Natural killer cell (primary cell): ENCODE results near the gene PTPRN. TPM values are rescaled to one million over a fixed set of nuclear protein-coding genes. Genes with fewer than 3 reads are reported as not detected.

Source experiments
- ATAC-seq, 3 donors: fragments of 150-1000 bp in 2 of 3; fragments of 200-7000 bp in 1 of 3; cut with Tn5 transposase; 1 replicate in 1 of 3; 2 replicates in 2 of 3; pipeline ENCODE4 v1.10.0; 2021; ENCODE audit warnings: mild to moderate bottlenecking in 2 of 3, moderate library complexity in 2 of 3
- DNase-seq, 2 donors: peaks; one replicate each; pipeline versions ENCODE4 v3.0.0 to v3.0.0-alpha.2; 2013 to 2021; ENCODE audit warnings: mixed read lengths in 1 of 2
- H3K27ac ChIP-seq: one replicate; pipeline ENCODE4 v1.5.1; 2013; ENCODE audit warnings: mild to moderate bottlenecking, low read length
- H3K27me3 ChIP-seq: one replicate; pipeline ENCODE4 v1.6.1; 2013; ENCODE audit warnings: low read length; ENCODE audit not compliant: control insufficient read depth, insufficient read depth
- H3K36me3 ChIP-seq: one replicate; pipeline ENCODE4 v1.6.1; 2013; ENCODE audit warnings: low read length; ENCODE audit not compliant: control insufficient read depth, insufficient read depth
- H3K4me1 ChIP-seq: one replicate; pipeline ENCODE4 v1.6.1; 2013; ENCODE audit warnings: low read length; ENCODE audit not compliant: control insufficient read depth, insufficient read depth
- H3K4me3 ChIP-seq: one replicate; pipeline ENCODE4 v1.5.1; 2013; ENCODE audit warnings: low read length
- H3K9me3 ChIP-seq: one replicate; pipeline ENCODE4 v1.6.1; 2013; ENCODE audit warnings: low read length; ENCODE audit not compliant: control insufficient read depth, insufficient read depth
- H3K27ac Mint-ChIP-seq, 2 donors: one replicate each; pipeline ENCODE4 v1.8.0; 2022; ENCODE audit warnings: mild to moderate bottlenecking in 2 of 2, mixed read lengths in 2 of 2, moderate library complexity in 1 of 2
- H3K27me3 Mint-ChIP-seq, 2 donors: one replicate each; pipeline ENCODE4 v1.8.0; 2022; ENCODE audit warnings: low read depth in 2 of 2, mixed read lengths in 2 of 2
- H3K36me3 Mint-ChIP-seq: one replicate; pipeline ENCODE4 v1.8.0; 2022; ENCODE audit warnings: mixed read lengths
- H3K4me1 Mint-ChIP-seq, 2 donors: one replicate each; pipeline ENCODE4 v1.8.0; 2022; ENCODE audit warnings: mixed read lengths in 2 of 2
- H3K4me3 Mint-ChIP-seq: one replicate; pipeline ENCODE4 v1.8.0; 2022; ENCODE audit warnings: mild to moderate bottlenecking, moderate library complexity, mixed read lengths
- H3K9me3 Mint-ChIP-seq, 2 donors: one replicate each; pipeline ENCODE4 v1.8.0; 2022; ENCODE audit warnings: mixed read lengths in 2 of 2
- WGBS: methylation state at CpG from one replicate; pipeline ENCODE4 v1.1.7; 2013; ENCODE audit warnings: missing lambda C conversion rate; ENCODE audit not compliant: insufficient coverage; 5-methylcytosine and 5-hydroxymethylcytosine counted together
- intact Hi-C: fragments of 100-400 bp; cut with micrococcal nuclease; formaldehyde crosslinking; loops from one replicate; pipeline ENCODE4 v1.14.2; 2022
- total RNA-seq, 4 donors: library from RNA; stranded (reverse); fragments of 120-200 nt in 1 of 4; gene quantifications; one replicate each; pipeline versions ENCODE4 v1.2.3 to v1.2.4, GENCODE V29; 2013 to 2022
- TF ChIP-seq, protein P1 (sequence below): fragments of 200-600 bp; IDR thresholded peaks from one replicate; pipeline ENCODE4 v1.8.0; 2022; ENCODE audit warnings: antibody characterized with exemption

The PTPRN gene
- total RNA-seq, 3 donors from 2014 or later (not counting 1 experiment from before 2014, with no cell fraction given), result 0.23 to 0.35 TPM; not detected in 1

DNA sequence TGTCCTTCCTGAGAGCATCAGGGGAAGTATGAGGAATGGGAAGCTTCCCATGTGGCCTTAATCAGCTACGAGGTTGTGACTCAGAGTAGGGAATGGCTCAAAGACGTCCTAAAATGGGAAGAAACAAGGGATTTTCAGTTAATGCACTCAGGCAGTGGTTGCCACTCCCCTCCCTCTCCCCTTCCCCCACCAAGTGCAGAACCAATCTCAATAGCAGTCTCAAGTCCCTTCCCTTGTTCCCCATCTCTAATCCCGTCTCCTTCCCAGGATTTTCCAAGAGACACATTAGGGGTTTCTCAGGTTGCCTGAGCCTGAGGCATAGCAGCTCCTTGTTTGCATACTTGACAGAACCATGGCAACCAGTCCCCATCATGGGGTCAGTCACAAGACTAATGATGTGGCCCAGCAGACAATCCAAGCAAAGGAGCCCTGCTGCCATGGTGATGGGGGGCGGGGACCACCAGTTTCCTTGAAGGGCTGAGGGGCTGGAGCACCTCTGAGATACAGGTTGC lies 41.6 kb upstream of the PTPRN start:
- Histone ChIP-seq H3K9me3 (no peaks in the 10 kb centered on the region), H3K4me1 (no peaks in the 10 kb centered on the region), H3K27ac (no peak overlapping the region), H3K27me3 (no peaks in the 10 kb centered on the region), H3K36me3 (no peaks in the 10 kb centered on the region), H3K4me3 (no peak overlapping the region)
- H3K27ac Mint-ChIP-seq, result no peak overlapping the region
- H3K4me3 Mint-ChIP-seq, result no peak overlapping the region
- H3K36me3 Mint-ChIP-seq, result no peaks in the 10 kb centered on the region
- intact Hi-C loops, result no loop called here
- H3K9me3 Mint-ChIP-seq, result no peaks in the 10 kb centered on the region
- DNase-seq (no peak), ATAC-seq (no peak)
- TF ChIP-seq, protein P1, sequence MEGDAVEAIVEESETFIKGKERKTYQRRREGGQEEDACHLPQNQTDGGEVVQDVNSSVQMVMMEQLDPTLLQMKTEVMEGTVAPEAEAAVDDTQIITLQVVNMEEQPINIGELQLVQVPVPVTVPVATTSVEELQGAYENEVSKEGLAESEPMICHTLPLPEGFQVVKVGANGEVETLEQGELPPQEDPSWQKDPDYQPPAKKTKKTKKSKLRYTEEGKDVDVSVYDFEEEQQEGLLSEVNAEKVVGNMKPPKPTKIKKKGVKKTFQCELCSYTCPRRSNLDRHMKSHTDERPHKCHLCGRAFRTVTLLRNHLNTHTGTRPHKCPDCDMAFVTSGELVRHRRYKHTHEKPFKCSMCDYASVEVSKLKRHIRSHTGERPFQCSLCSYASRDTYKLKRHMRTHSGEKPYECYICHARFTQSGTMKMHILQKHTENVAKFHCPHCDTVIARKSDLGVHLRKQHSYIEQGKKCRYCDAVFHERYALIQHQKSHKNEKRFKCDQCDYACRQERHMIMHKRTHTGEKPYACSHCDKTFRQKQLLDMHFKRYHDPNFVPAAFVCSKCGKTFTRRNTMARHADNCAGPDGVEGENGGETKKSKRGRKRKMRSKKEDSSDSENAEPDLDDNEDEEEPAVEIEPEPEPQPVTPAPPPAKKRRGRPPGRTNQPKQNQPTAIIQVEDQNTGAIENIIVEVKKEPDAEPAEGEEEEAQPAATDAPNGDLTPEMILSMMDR, result no peak
- 65% methylated on average over 4 of the region's 4 CpGs for WGBS
- H3K27me3 Mint-ChIP-seq, result peaks cover 26 to 41% of the 10 kb centered on the region in 2 donors
- H3K4me1 Mint-ChIP-seq, result peaks cover 0 to 4% of the 10 kb centered on the region in 2 donors

DNA sequence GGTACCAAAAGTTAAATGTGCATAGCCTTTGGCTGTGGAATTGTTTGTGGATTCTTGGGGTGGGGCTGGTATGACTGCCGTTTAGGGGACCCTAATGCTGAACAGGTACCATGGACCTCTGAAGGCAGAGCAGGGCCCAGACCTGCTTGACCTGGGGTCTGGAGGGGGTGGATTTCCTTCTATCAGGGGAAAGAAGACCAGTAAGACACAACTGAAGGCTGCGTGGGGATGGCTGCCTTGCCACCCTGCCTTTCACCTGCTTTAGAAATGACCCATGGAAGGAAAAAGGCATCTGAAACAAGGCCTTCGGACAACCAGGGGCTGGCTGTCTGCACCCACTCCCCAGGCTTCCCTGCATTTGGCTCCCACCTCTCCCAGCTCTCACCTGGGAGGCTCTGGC lies 41.0 kb upstream of the PTPRN start:
- Histone ChIP-seq H3K9me3 (no peaks in the 10 kb centered on the region), H3K4me1 (no peaks in the 10 kb centered on the region), H3K36me3 (no peaks in the 10 kb centered on the region), H3K27me3 (no peaks in the 10 kb centered on the region), H3K27ac (no peak overlapping the region), H3K4me3 (no peak overlapping the region)
- no peaks in the 10 kb centered on the region for H3K9me3 Mint-ChIP-seq
- DNase-seq, result no peak
- ATAC-seq, result no peak
- no peaks in the 10 kb centered on the region for H3K36me3 Mint-ChIP-seq
- TF ChIP-seq, protein P1, result no peak
- intact Hi-C loops, result no loop called here
- peaks cover 0 to 4% of the 10 kb centered on the region in 2 donors for H3K4me1 Mint-ChIP-seq
- H3K27me3 Mint-ChIP-seq, result peaks cover 24 to 40% of the 10 kb centered on the region in 2 donors
- H3K4me3 Mint-ChIP-seq, result no peak overlapping the region
- 75% methylated on average over 3 of the region's 3 CpGs for WGBS
- H3K27ac Mint-ChIP-seq, result no peak overlapping the region

DNA sequence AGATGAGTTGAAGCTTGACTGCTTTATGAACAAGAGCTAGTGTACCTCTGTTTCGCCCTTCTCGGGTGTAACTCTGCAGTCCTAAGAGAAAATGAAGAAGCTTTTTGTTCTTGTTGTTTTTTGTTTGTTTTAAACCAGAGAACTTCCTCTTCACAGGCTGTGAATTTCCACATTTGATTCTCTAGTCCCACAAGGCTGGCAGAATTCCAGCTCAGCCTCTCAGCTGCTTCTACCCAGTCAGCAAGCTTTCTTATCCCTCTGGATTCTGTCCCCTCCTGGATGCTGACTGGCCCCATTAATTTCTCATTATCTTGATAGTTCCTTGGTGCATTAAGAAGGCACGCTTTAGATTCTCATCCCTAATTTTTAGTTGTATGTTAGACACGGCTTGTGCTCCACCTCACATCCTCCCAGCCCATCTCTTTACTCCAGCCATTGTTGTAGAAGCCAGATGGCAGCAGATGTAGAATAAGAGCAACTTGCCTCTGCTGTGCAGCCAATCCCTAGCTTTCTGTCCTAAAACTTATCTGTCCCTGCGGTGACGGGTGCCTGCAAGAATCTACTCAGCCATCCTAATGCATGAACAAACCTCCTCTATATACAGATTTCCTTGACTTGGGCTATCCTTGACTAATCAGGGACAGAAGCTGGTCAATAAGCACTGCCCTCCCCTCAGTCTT lies 35.7 kb upstream of the PTPRN start:
- Histone ChIP-seq H3K36me3 (no peaks in the 10 kb centered on the region), H3K9me3 (no peaks in the 10 kb centered on the region), H3K27ac (no peak overlapping the region), H3K4me3 (no peak overlapping the region), H3K4me1 (no peaks in the 10 kb centered on the region), H3K27me3 (no peaks in the 10 kb centered on the region)
- H3K4me3 Mint-ChIP-seq, result no peak overlapping the region
- H3K9me3 Mint-ChIP-seq, result no peaks in the 10 kb centered on the region
- TF ChIP-seq, protein P1, result no peak
- no peak overlapping the region for H3K27ac Mint-ChIP-seq
- H3K27me3 Mint-ChIP-seq, result peaks cover 17 to 50% of the 10 kb centered on the region in 2 donors
- no peak for DNase-seq
- H3K36me3 Mint-ChIP-seq, result no peaks in the 10 kb centered on the region
- WGBS, result 51% methylated on average over 6 of the region's 6 CpGs
- H3K4me1 Mint-ChIP-seq, result no peaks in the 10 kb centered on the region
- ATAC-seq, result no peak
- intact Hi-C loops, result no loop called here
